Fibroblast of skin of right biceps (primary cell): ENCODE measurements around the gene GGPS1.
A peak's percentile ranks its signal among the peaks of the same experiment; 100 is the strongest.
"Not testable (repeated sequence)": the region's sequence is repeated elsewhere in the genome, so short reads cannot be mapped to it uniquely, and the experiment has no call there.

Source experiments
- DNase-seq: peaks from one replicate; pipeline ENCODE4 v3.0.0-alpha.2; 2013

The GGPS1 gene

GRCh38 chr1:235328271-235329138 is at the start of gene GGPS1:
GGPS1 (plus strand) TSS chr1:235328570; CDS start chr1:235335265, 6,695 bp downstream.
- peak; percentile 100 for DNase-seq

GRCh38 chr1:235278915-235279292 is 49.5 kb upstream of the GGPS1 start:
- no peak for DNase-seq

- DNase-seq = no peak
Measured at GRCh38 chr1:235279694-235280093, 48.7 kb upstream of the GGPS1 start.

GRCh38 chr1:235280467-235280866 is 47.9 kb upstream of the GGPS1 start:
- no peak for DNase-seq

- DNase-seq = not testable (repeated sequence)
Measured at GRCh38 chr1:235283636-235284035, 44.7 kb upstream of the GGPS1 start.

GRCh38 chr1:235284231-235284769 is 44.1 kb upstream of the GGPS1 start:
- DNase-seq = no peak

- DNase-seq = no peak
Measured at GRCh38 chr1:235286667-235287066, 41.7 kb upstream of the GGPS1 start.

- DNase-seq = no peak
Measured at GRCh38 chr1:235287208-235287882, 41.0 kb upstream of the GGPS1 start.

GRCh38 chr1:235289859-235290739 is 38.3 kb upstream of the GGPS1 start:
- DNase-seq = no peak

- DNase-seq = no peak
Measured at GRCh38 chr1:235290740-235291502, 37.4 kb upstream of the GGPS1 start.

GRCh38 chr1:235291599-235292091 is 36.7 kb upstream of the GGPS1 start:
- no peak for DNase-seq

GRCh38 chr1:235292790-235293189 is 35.6 kb upstream of the GGPS1 start:
- DNase-seq = no peak

GRCh38 chr1:235293322-235293942 is 34.9 kb upstream of the GGPS1 start:
- DNase-seq = no peak

GRCh38 chr1:235295902-235296350 is 32.4 kb upstream of the GGPS1 start:
- no peak for DNase-seq

GRCh38 chr1:235296729-235297128 is 31.6 kb upstream of the GGPS1 start:
- no peak for DNase-seq

- DNase-seq = no peak
Measured at GRCh38 chr1:235297579-235297978, 30.8 kb upstream of the GGPS1 start.

GRCh38 chr1:235298758-235299157 is 29.6 kb upstream of the GGPS1 start:
- no peak for DNase-seq

- DNase-seq = no peak
Measured at GRCh38 chr1:235299169-235299858, 29.1 kb upstream of the GGPS1 start.

GRCh38 chr1:235302143-235302542 is 26.2 kb upstream of the GGPS1 start:
- DNase-seq = no peak

GRCh38 chr1:235304549-235305451 is 23.6 kb upstream of the GGPS1 start:
- no peak for DNase-seq
